ENCODE measurements around the gene PIGZ.

- TF ChIP-seq CTCF (IDR thresholded peaks at IDR 0.05) (no peak), POLR2A (IDR thresholded peaks at IDR 0.05) (no peak), POLR2AphosphoS5 (IDR thresholded peaks at IDR 0.05; ENCODE audit: insufficient read depth in 1 of 2, low read depth in 1 of 2) (no peak)
Measured at GRCh38 chr3:196902296-196902695, 66.3 kb downstream of the PIGZ start.
